Choroid plexus epithelial cell (primary cell): ENCODE measurements around the gene RFC1.
"Not testable (repeated sequence)": the region's sequence is repeated elsewhere in the genome, so short reads cannot be mapped to it uniquely, and the experiment has no call there.

ENCODE experiments used
- DNase-seq: peaks from one replicate; pipeline ENCODE4 v3.0.0-alpha.2; 2010; ENCODE audit warnings: low read depth
- H3K4me3 ChIP-seq: 2 replicates; pipeline ENCODE4 v1.5.1; 2011; ENCODE audit warnings: low read depth, mild to moderate bottlenecking, control low read depth, low read length, moderate library complexity
- TF ChIP-seq, protein P1 (sequence below): conservative IDR thresholded peaks from 2 replicates; pipeline ENCODE4 v1.5.1; 2011; ENCODE audit warnings: low read depth, mild to moderate bottlenecking, control low read depth, inconsistent platforms, low read length, moderate library complexity

RFC1 gene

DNA sequence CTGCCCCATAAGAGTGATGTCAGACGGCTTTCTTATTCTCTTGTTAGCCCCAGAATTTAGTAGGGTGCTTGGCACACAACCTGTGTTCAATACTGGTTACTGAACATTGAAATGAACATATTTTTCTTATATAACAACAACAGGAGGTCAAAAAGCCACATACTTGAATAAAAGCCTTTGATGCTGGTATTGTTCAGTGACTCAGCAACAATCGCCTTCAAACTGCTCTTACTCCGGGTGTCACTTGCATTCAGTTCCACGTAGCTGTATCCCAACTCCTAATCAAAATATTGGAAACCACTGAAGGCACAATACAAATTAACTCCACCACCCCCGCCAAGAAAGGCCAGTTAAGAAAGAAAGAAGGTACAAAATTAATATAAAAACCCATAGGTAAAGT is 61.5 kb downstream of the RFC1 start:
- TF ChIP-seq, protein P1, sequence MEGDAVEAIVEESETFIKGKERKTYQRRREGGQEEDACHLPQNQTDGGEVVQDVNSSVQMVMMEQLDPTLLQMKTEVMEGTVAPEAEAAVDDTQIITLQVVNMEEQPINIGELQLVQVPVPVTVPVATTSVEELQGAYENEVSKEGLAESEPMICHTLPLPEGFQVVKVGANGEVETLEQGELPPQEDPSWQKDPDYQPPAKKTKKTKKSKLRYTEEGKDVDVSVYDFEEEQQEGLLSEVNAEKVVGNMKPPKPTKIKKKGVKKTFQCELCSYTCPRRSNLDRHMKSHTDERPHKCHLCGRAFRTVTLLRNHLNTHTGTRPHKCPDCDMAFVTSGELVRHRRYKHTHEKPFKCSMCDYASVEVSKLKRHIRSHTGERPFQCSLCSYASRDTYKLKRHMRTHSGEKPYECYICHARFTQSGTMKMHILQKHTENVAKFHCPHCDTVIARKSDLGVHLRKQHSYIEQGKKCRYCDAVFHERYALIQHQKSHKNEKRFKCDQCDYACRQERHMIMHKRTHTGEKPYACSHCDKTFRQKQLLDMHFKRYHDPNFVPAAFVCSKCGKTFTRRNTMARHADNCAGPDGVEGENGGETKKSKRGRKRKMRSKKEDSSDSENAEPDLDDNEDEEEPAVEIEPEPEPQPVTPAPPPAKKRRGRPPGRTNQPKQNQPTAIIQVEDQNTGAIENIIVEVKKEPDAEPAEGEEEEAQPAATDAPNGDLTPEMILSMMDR, result no peak
- H3K4me3 ChIP-seq, result no peak overlapping the region
- peak; percentile 60 for DNase-seq

DNA sequence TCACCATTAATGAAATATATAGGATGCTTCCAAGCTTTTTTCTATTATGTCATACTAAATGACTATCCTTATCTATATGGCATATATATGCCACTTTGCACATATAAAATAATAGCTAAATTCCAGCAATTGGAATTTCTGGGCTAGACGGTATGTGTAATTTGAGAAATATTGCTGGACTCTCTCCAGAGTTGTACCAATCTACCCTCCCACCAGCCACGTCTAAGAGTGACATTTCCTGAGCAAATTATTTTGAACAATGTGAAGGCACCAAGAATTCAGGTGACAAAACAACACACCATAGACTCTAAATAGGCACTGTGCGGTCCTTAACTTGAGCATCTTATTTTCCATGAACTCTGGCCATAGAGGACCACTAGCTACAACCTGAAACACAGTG is 62.3 kb downstream of the RFC1 start:
- no peak for DNase-seq
- H3K4me3 ChIP-seq, result no peak overlapping the region

DNA sequence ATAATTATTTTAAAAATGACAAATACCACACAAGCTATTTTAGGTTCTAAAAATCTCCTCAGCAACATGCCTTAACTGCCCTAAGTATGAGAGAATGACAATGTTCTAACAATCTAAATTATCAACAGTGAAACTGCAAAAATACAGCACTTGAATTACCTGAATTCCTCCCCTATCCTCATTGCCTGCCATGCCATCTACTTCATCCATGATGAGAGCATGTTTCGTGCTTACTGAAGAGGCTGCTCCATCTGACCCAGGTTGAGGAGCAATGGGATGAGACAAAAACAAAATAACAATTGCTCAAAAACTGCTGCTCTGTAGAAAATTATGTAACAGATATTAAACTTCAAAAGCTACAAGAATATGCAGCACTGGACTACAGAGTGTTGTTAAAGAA is 63.3 kb downstream of the RFC1 start:
- DNase-seq, result no peak
- H3K4me3 ChIP-seq, result no peak overlapping the region
- TF ChIP-seq, protein P1, result no peak

More for the DNA sequence above, 62.3 kb downstream of the RFC1 start:
- TF ChIP-seq, protein P1, result no peak

DNA sequence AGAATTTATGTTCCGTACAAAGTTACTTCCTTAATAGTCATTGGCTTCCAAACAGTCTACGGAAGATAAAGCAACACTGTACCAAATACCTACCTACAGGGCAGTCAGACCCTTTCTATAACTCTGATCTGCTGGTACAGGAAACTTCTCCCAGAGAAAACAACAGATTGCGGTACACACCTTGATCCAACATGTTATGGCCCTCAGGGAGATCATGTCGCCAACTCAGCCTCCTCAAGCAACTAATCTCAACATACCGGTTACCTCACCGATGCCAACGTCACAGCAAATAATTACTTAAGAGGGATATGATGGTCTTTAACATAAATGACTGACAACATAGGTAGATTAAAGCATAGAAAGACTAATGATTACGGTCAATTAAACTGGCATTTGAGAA is 70.4 kb downstream of the RFC1 start:
- DNase-seq, result no peak
- TF ChIP-seq, protein P1, result no peak
- H3K4me3 ChIP-seq, result no peak overlapping the region

DNA sequence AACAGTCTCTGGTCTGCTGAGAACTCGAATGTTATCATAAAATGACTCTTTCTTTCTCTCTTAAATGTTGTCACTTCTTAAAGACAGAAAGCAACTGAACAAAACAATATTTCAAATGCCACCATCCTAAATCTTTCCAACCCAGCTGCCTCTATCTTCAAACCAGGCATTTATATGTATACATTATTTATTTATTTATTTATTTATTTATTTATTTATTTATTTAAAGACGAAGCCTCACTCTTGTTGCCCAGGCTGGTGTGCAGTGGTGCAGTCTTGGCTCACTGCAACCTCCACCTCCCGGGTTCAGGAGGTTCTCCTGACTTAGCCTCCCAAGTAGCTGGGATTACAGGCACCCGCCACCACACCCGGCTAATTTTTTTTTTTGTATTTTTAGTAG is 73.7 kb downstream of the RFC1 start:
- not testable (repeated sequence) for DNase-seq, H3K4me3 ChIP-seq

DNA sequence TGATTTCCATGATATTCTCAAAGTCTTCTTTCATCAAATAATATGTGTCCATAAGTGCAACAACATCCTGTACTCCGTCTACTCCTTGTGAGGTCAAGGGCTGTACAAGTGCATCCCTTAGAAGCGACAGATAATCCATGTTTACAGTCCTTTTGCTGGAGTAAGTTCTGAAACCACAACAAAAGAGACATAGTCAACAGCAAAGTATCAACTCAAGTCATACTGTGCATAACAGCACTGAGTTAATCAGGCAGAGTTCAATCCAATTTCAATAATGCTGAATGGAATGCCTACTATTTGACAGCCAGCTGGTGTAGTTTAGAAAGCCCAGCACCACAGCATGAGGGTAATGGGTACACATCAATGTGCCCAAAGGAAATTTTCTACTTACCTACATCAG is 74.5 kb downstream of the RFC1 start:
- TF ChIP-seq, protein P1, result no peak
- no peak overlapping the region for H3K4me3 ChIP-seq
- DNase-seq, result no peak

DNA sequence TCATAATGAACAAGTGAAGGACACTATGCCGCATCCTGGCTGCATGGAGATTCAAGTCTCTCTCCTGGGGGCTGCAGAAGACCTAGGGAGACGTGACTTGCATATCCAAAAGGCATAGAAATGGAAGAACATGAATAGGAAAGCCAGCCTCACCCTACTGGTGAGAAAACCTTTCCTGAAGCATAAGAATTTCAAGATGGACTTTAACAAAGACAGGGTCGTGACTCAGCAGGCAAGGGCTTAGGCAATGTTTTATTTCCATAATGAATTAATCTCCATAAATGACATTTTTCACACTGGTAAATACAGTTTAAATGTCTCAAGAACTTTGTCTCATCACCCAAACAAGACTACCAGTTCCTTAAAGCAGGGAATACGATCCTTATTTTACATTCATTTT is 78.9 kb downstream of the RFC1 start:
- TF ChIP-seq, protein P1, result no peak
- no peak overlapping the region for H3K4me3 ChIP-seq
- DNase-seq, result no peak

DNA sequence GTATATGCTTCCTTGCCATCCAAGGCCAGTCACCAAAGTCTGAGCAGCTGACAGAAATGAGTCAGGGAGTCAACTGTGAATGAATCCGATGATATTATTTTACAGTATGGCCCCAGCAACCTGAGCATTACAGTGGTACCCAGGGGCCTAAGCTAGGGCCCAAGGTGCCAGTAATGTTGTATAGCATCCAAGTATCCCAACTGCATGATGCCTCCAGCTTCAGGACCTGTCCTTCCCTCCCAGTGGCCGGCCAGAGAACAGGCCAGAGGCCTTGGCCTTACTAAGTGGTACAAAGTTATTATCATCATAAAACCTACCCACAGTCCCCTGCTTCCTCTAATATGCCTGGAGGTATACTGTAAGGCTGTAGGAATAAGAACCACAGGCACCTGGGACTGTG is 79.9 kb downstream of the RFC1 start:
- no peak for DNase-seq
- no peak overlapping the region for H3K4me3 ChIP-seq

More for the DNA sequence above, 79.9 kb downstream of the RFC1 start:
- TF ChIP-seq, protein P1, result no peak
